Heart left ventricle (tissue), 16 donors: Measurements from ENCODE around the gene CNMD. TPM values are rescaled to one million over a fixed set of nuclear protein-coding genes. Genes with fewer than 3 reads are reported as not detected.
"Not testable (repeated sequence)": the region's sequence is repeated elsewhere in the genome, so short reads cannot be mapped to it uniquely, and the experiment has no call there.

Experiments used
- ATAC-seq, 4 donors: fragments of 200-7000 bp; cut with Tn5 transposase; one replicate each; pipeline ENCODE4 v1.9.1; 2020 to 2022; ENCODE audit warnings: moderate library complexity in 4 of 4, mild to moderate bottlenecking in 3 of 4, moderate number of reproducible peaks in 1 of 4
- DNase-seq, 5 donors: peaks; one replicate each; pipeline ENCODE4 v3.0.0-alpha.2; 2020
- H3K27ac ChIP-seq, 12 donors: fragments of 200-600 bp; sonication (generic) in 4 of 12; one replicate each; pipeline versions ENCODE4 v1.5.0 to v1.8.0; 2016 to 2022; ENCODE audit warnings: mild to moderate bottlenecking in 2 of 12
- H3K27me3 ChIP-seq, 9 donors: fragments of 200-600 bp; sonication (generic) in 2 of 9; one replicate each; pipeline versions ENCODE4 v1.5.1 to v1.8.0; 2016 to 2022; ENCODE audit warnings: mild to moderate bottlenecking in 3 of 9
- H3K36me3 ChIP-seq, 9 donors: fragments of 200-600 bp; sonication (generic) in 2 of 9; one replicate each; pipeline versions ENCODE4 v1.5.0 to v1.8.0; 2018 to 2022; ENCODE audit warnings: mild to moderate bottlenecking in 2 of 9
- H3K4me1 ChIP-seq, 12 donors: fragments of 200-600 bp; sonication (generic) in 4 of 12; one replicate each; pipeline versions ENCODE4 v1.5.0 to v1.8.0; 2016 to 2022; ENCODE audit warnings: mild to moderate bottlenecking in 3 of 12
- H3K4me3 ChIP-seq, 12 donors: fragments of 200-600 bp; sonication (generic) in 4 of 12; one replicate each; pipeline versions ENCODE4 v1.5.0 to v1.8.0; 2017 to 2022; ENCODE audit warnings: mild to moderate bottlenecking in 9 of 12, moderate library complexity in 4 of 12
- H3K9me3 ChIP-seq, 12 donors: fragments of 200-600 bp; sonication (generic) in 4 of 12; one replicate each; pipeline versions ENCODE4 v1.5.0 to v1.8.0; 2016 to 2022; ENCODE audit warnings: mild to moderate bottlenecking in 1 of 12
- CTCF ChIP-seq, 12 donors: fragments of 200-600 bp; sonication (generic) in 4 of 12; IDR thresholded peaks; one replicate each; pipeline versions ENCODE4 v1.5.0 to v1.8.0; 2018 to 2022; ENCODE audit warnings: antibody characterized with exemption in 12 of 12, mild to moderate bottlenecking in 5 of 12
- POLR2A ChIP-seq, 2 donors: fragments of 450-650 bp; IDR thresholded peaks; one replicate each; pipeline ENCODE4 v1.6.1; 2017; ENCODE audit warnings: antibody characterized with exemption in 2 of 2, mild to moderate bottlenecking in 2 of 2, moderate library complexity in 2 of 2
- WGBS, 4 donors: extraction: QIAGEN DNeasy Blood & Tissue Kit in 2 of 4; methylation state at CpG; one replicate each; pipeline versions ENCODE4 v1.1.5 to v1.1.7; 2013 to 2018; 5-methylcytosine and 5-hydroxymethylcytosine counted together
- intact Hi-C, 10 donors: fragments of 100-400 bp; cut with DNase I; formaldehyde crosslinking; loops; one replicate each; pipeline versions ENCODE4 v1.11.1 to v1.14.2; 2022
- polyA plus RNA-seq, 2 donors: library from polyadenylated mRNA; stranded (reverse); fragments of 200-250 nt; gene quantifications; one replicate each; pipeline ENCODE4 v1.2.3, GENCODE V29; 2013
- total RNA-seq, 9 donors: library from RNA; depleted of rRNA in 2 of 9; stranded (reverse); fragments of >200 nt in 2 of 9; fragmentation: NEBNext Ultra II Directional in 3 of 9; extraction: Animal tissue kit (Norgen Biotek cat#: 25700) in 3 of 9; gene quantifications; one replicate each; pipeline versions ENCODE4 v1.1.0 to v1.2.4, GENCODE V29; 2016 to 2023
- donor health status: ischemic (EF 13 %, LVEDD 7.1; RV severe dilation, severe dysfunction).
- donor health status: healthy with polysubstance abuse.
- donor health status: DM: no; HTN: yes; CAD: no.
- donor health status: DM: no; HTN: no; CAD: no.
- donor health status: ischemic (EF 25% LVEDD 6.9; RV normal size, moderate dysfunction).
- donor health status: ischemic (EF 25% LVEDD 5.7; RV mildly dilated, moderate dysfunction).
- donor health status: healthy.
- donor health status: DM: yes; HTN: yes; CAD: no.
- donor health status: ischemic (EF 35%, LVEDD 5.7; RV mildly dilated, moderate dysfunction).
- donor health status: nonischemic (EF 11% LVEDD 7.7; RV severe dilation, severe dysfunction).
- donor health status: DM: yes; HTN: yes; CAD: no.
- donor health status: PGD.
- donor health status: ischemic (EF 29% LVEDD 5.4; RV normal size, mild dysfunction).
- donor health status: nonischemic (EF 23%, LVEDD 6.1; RV moderate dilation, normal function).

The CNMD gene
- total and polyA plus RNA-seq, 11 donors, result not detected

GRCh38 chr13:52695856-52696255 is 43.8 kb downstream of the CNMD start:
- no peak for DNase-seq
- Histone ChIP-seq H3K27me3 (no peaks in the 10 kb centered on the region), H3K4me1 (no peaks in the 10 kb centered on the region), H3K9me3 (no peaks in the 10 kb centered on the region), H3K27ac (no peak overlapping the region), H3K4me3 (no peak overlapping the region), H3K36me3 (peaks cover 0 to 45% (median 20%) of the 10 kb centered on the region in 9 donors)
- TF ChIP-seq CTCF (IDR thresholded peaks at IDR 0.05), result no peak
- no peak for TF ChIP-seq POLR2A (IDR thresholded peaks at IDR 0.05)
- intact Hi-C loops, result no loop called here
- no peak for ATAC-seq
- WGBS, 4 donors, result 90 to 96% (median 93%) methylated on average over 3 of the region's 3 CpGs

- H3K4me3 ChIP-seq, result no peak overlapping the region
- intact Hi-C loops, result no loop called here
- TF ChIP-seq CTCF (IDR thresholded peaks at IDR 0.05), result no peak
- no peak overlapping the region for H3K27ac ChIP-seq
- ATAC-seq (no peak), DNase-seq (no peak)
- peaks cover 0 to 100% (median 59%) of the 10 kb centered on the region in 9 donors for H3K36me3 ChIP-seq
- no peaks in the 10 kb centered on the region for H3K9me3 ChIP-seq
- no peaks in the 10 kb centered on the region for H3K4me1 ChIP-seq
- H3K27me3 ChIP-seq, result no peaks in the 10 kb centered on the region
- WGBS, 4 donors, result 94 to 97% (median 97%) methylated on average over 4 of the region's 4 CpGs
These were observed 53.2 kb downstream of the CNMD start for GRCh38 chr13:52686376-52686775.

- peaks cover 0 to 100% (median 61%) of the 10 kb centered on the region in 9 donors for H3K36me3 ChIP-seq
- H3K27me3 ChIP-seq, H3K9me3 ChIP-seq, intact Hi-C loops, H3K4me3 ChIP-seq, H3K27ac ChIP-seq, DNase-seq, ATAC-seq, H3K4me1 ChIP-seq: not testable (repeated sequence)
- WGBS, 4 donors, result 87 to 96% (median 91%) methylated on average over 9 of the region's 9 CpGs
These were observed 53.8 kb downstream of the CNMD start for GRCh38 chr13:52685806-52686205.

- 95 to 100% (median 96%) methylated on average over 1 of the region's 1 CpG for WGBS, 4 donors
- H3K27ac ChIP-seq, result no peak overlapping the region
- DNase-seq (no peak), ATAC-seq (no peak)
- H3K36me3 ChIP-seq, result peaks cover 0 to 95% (median 79%) of the 10 kb centered on the region in 9 donors
- no peak for TF ChIP-seq POLR2A (IDR thresholded peaks at IDR 0.05)
- no peak for TF ChIP-seq CTCF (IDR thresholded peaks at IDR 0.05)
- intact Hi-C loops, result no loop called here
- H3K9me3 ChIP-seq, result no peaks in the 10 kb centered on the region
- H3K4me3 ChIP-seq, result no peak overlapping the region
- H3K27me3 ChIP-seq, result no peaks in the 10 kb centered on the region
- no peaks in the 10 kb centered on the region for H3K4me1 ChIP-seq
These were observed 61.8 kb downstream of the CNMD start for GRCh38 chr13:52677823-52678222.

GRCh38 chr13:52673465-52673864 is 66.2 kb downstream of the CNMD start:
- intact Hi-C loops, result no loop called here
- Histone ChIP-seq H3K9me3 (no peaks in the 10 kb centered on the region), H3K27me3 (no peaks in the 10 kb centered on the region), H3K4me1 (peaks cover 0 to 5% (median 0%) of the 10 kb centered on the region in 12 donors), H3K36me3 (peaks cover 0 to 84% (median 71%) of the 10 kb centered on the region in 9 donors), H3K27ac (no peak overlapping the region), H3K4me3 (no peak overlapping the region)
- TF ChIP-seq POLR2A (IDR thresholded peaks at IDR 0.05) (no peak), CTCF (IDR thresholded peaks at IDR 0.05) (no peak)
- ATAC-seq (no peak), DNase-seq (no peak)
- 94 to 96% (median 95%) methylated on average over 1 of the region's 1 CpG for WGBS, 4 donors
